CD14-positive monocyte (primary cell): ENCODE results near the gene EDARADD. TPM values are rescaled to one million over a fixed set of nuclear protein-coding genes. Genes with fewer than 3 reads are reported as not detected.

Experiments
- DNase-seq, 3 donors: peaks; one replicate each; pipeline ENCODE4 v3.0.0-alpha.2; 2011 to 2022
- H2AFZ ChIP-seq: 2 replicates; pipeline ENCODE4 v1.6.0; 2012; ENCODE audit warnings: mild to moderate bottlenecking, low read depth, low read length, inconsistent platforms; ENCODE audit not compliant: insufficient read depth, poor library complexity, severe bottlenecking
- H3K27ac ChIP-seq, 2 donors: 1 replicate in 1 of 2; 2 replicates in 1 of 2; pipeline ENCODE4 v1.5.1; 2012 to 2013; ENCODE audit warnings: low read length in 2 of 2, control low read depth in 1 of 2, inconsistent platforms in 1 of 2, low read depth in 1 of 2, mild to moderate bottlenecking in 1 of 2
- H3K27me3 ChIP-seq, 2 donors: one replicate each; pipeline versions ENCODE4 v1.6.0 to v1.6.1; 2011 to 2013; ENCODE audit warnings: low read length in 2 of 2; ENCODE audit not compliant: control insufficient read depth in 2 of 2, insufficient read depth in 2 of 2
- H3K36me3 ChIP-seq, 2 donors: replicated peaks in 1 of 2; 1 replicate in 1 of 2; 2 replicates in 1 of 2; pipeline versions ENCODE4 v1.5.1 to v1.6.1; 2012 to 2013; ENCODE audit warnings: low read length in 2 of 2, control low read depth in 1 of 2, inconsistent platforms in 1 of 2, mild to moderate bottlenecking in 1 of 2; ENCODE audit not compliant: insufficient read depth in 2 of 2, control insufficient read depth in 1 of 2
- H3K4me1 ChIP-seq, 2 donors: 1 replicate in 1 of 2; 2 replicates in 1 of 2; pipeline versions ENCODE4 v1.5.1 to v1.6.1; 2012 to 2013; ENCODE audit warnings: low read length in 2 of 2, control low read depth in 1 of 2, inconsistent platforms in 1 of 2, mild to moderate bottlenecking in 1 of 2, moderate library complexity in 1 of 2; ENCODE audit not compliant: insufficient read depth in 2 of 2, control insufficient read depth in 1 of 2
- H3K4me2 ChIP-seq: replicated peaks from 2 replicates; pipeline ENCODE3; 2012; ENCODE audit warnings: low read length, moderate library complexity, mild to moderate bottlenecking; ENCODE audit not compliant: poor library complexity, severe bottlenecking; ENCODE audit errors: extremely low read depth
- H3K4me3 ChIP-seq, 3 experiments: fragments of 200-600 bp in 1 of 3; sonication (generic) in 1 of 3; replicated peaks in 1 of 3; 1 replicate in 2 of 3; 2 replicates in 1 of 3; pipeline ENCODE4 v1.5.1; 2011 to 2013; ENCODE audit warnings: low read length in 3 of 3, mild to moderate bottlenecking in 3 of 3, control low read depth in 2 of 3, low read depth in 2 of 3, inconsistent platforms in 1 of 3, moderate library complexity in 1 of 3
- H3K79me2 ChIP-seq: 2 replicates; pipeline ENCODE4 v1.6.0; 2012; ENCODE audit warnings: mild to moderate bottlenecking, control low read depth, inconsistent platforms, low read length, moderate library complexity; ENCODE audit not compliant: insufficient read depth
- H3K9ac ChIP-seq: 2 replicates; pipeline ENCODE4 v1.6.0; 2017; ENCODE audit warnings: low read length, mild to moderate bottlenecking; ENCODE audit not compliant: insufficient read depth, poor library complexity, severe bottlenecking
- H3K9me3 ChIP-seq, 2 donors: replicated peaks in 1 of 2; 1 replicate in 1 of 2; 2 replicates in 1 of 2; pipeline versions ENCODE4 v1.5.1 to v1.6.1; 2012 to 2013; ENCODE audit warnings: low read length in 2 of 2, control low read depth in 1 of 2; ENCODE audit not compliant: control insufficient read depth in 1 of 2, insufficient read depth in 1 of 2
- H4K20me1 ChIP-seq: 2 replicates; pipeline ENCODE4 v1.6.0; 2012; ENCODE audit warnings: mild to moderate bottlenecking, low read length, control low read depth, moderate library complexity; ENCODE audit not compliant: insufficient read depth
- H3K27ac Mint-ChIP-seq, 7 donors: one replicate each; pipeline ENCODE4 v1.8.0; 2020; ENCODE audit warnings: mild to moderate bottlenecking in 7 of 7, mixed read lengths in 7 of 7, moderate library complexity in 6 of 7, inconsistent platforms in 2 of 7
- H3K27me3 Mint-ChIP-seq, 3 donors: one replicate each; pipeline ENCODE4 v1.8.0; 2021 to 2022; ENCODE audit warnings: low read depth in 3 of 3, mild to moderate bottlenecking in 3 of 3, mixed read lengths in 3 of 3, moderate library complexity in 3 of 3, inconsistent platforms in 1 of 3
- H3K36me3 Mint-ChIP-seq, 2 donors: one replicate each; pipeline ENCODE4 v1.8.0; 2020; ENCODE audit warnings: mixed read lengths in 2 of 2, inconsistent platforms in 1 of 2, mild to moderate bottlenecking in 1 of 2
- H3K4me1 Mint-ChIP-seq: one replicate; pipeline ENCODE4 v1.8.0; 2020; ENCODE audit warnings: mild to moderate bottlenecking, mixed read lengths
- H3K4me3 Mint-ChIP-seq, 2 donors: one replicate each; pipeline ENCODE4 v1.8.0; 2020; ENCODE audit warnings: mild to moderate bottlenecking in 2 of 2, mixed read lengths in 2 of 2, moderate library complexity in 1 of 2
- H3K9me3 Mint-ChIP-seq, 7 donors: one replicate each; pipeline ENCODE4 v1.8.0; 2020 to 2022; ENCODE audit warnings: mixed read lengths in 7 of 7, mild to moderate bottlenecking in 6 of 7, moderate library complexity in 6 of 7, inconsistent platforms in 2 of 7
- WGBS: methylation state at CpG from one replicate; pipeline ENCODE4 v1.1.5; 2013; ENCODE audit warnings: missing lambda C conversion rate; ENCODE audit not compliant: insufficient coverage; 5-methylcytosine and 5-hydroxymethylcytosine counted together
- intact Hi-C, 2 donors: fragments of 100-400 bp; cut with micrococcal nuclease; formaldehyde crosslinking; loops; one replicate each; pipeline versions ENCODE4 v1.15.0 to v1.15.1; 2023
- polyA plus RNA-seq, 3 donors: library from polyadenylated mRNA; depleted of rRNA in 1 of 3; unstranded in 2 of 3; stranded (reverse) in 1 of 3; fragments of 300-500 nt in 2 of 3; fragments of >200 nt in 1 of 3; fragmentation: Illumina TruSeq in 2 of 3; gene quantifications; 1 replicate in 2 of 3; 2 replicates in 1 of 3; pipeline ENCODE4 v1.2.3, GENCODE V29; 2012 to 2021
- TF ChIP-seq, protein P1 (sequence below): fragments of 200-600 bp; IDR thresholded peaks from one replicate; pipeline ENCODE4 v1.8.0; 2022; ENCODE audit warnings: antibody characterized with exemption, mild to moderate bottlenecking

EDARADD gene
- polyA plus RNA-seq, 3 donors = not detected

DNA sequence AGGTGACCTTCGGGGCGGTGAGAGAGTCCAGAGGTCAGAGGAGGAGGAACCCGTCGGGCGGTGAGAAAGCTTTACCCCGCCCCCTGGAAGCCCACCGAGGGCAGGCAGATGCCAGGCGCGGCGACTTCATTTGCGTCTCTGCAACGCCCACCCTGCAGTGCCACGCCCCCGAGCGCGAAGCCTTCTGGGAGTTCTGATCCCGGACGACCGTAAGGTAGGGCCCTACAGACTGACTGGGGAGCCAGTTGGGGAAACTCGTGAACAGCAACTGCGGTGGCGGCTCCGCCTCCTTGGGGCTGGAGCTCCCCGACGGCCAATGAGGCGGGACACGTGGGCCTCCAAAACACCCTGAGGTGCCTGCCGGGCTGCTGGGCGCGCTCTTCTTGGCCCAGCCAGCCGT lies 46.0 kb upstream of the EDARADD start:
- H3K27me3 ChIP-seq = no peaks in the 10 kb centered on the region
- Mint-ChIP-seq H3K9me3 (peaks cover 0 to 15% (median 1%) of the 10 kb centered on the region in 7 donors), H3K36me3 (no peaks in the 10 kb centered on the region), H3K27ac (no peak overlapping the region), H3K4me3 (no peak overlapping the region), H3K27me3 (peaks cover 13 to 17% (median 14%) of the 10 kb centered on the region in 3 donors), H3K4me1 (peaks cover 4% of the 10 kb centered on the region)
- no peak for DNase-seq
- WGBS = 98% methylated on average over 31 of the region's 31 CpGs
- no peaks in the 10 kb centered on the region for H3K36me3 ChIP-seq
- intact Hi-C loops = no loop called here
- no peak overlapping the region for H3K4me2 ChIP-seq
- H3K9me3 ChIP-seq = no peaks in the 10 kb centered on the region
- no peak overlapping the region for H2AFZ ChIP-seq
- no peak overlapping the region for H3K9ac ChIP-seq
- no peaks in the 10 kb centered on the region for H4K20me1 ChIP-seq
- no peak overlapping the region for H3K27ac ChIP-seq
- no peak overlapping the region for H3K4me3 ChIP-seq
- no peaks in the 10 kb centered on the region for H3K4me1 ChIP-seq
- no peaks in the 10 kb centered on the region for H3K79me2 ChIP-seq
- TF ChIP-seq, protein P1, sequence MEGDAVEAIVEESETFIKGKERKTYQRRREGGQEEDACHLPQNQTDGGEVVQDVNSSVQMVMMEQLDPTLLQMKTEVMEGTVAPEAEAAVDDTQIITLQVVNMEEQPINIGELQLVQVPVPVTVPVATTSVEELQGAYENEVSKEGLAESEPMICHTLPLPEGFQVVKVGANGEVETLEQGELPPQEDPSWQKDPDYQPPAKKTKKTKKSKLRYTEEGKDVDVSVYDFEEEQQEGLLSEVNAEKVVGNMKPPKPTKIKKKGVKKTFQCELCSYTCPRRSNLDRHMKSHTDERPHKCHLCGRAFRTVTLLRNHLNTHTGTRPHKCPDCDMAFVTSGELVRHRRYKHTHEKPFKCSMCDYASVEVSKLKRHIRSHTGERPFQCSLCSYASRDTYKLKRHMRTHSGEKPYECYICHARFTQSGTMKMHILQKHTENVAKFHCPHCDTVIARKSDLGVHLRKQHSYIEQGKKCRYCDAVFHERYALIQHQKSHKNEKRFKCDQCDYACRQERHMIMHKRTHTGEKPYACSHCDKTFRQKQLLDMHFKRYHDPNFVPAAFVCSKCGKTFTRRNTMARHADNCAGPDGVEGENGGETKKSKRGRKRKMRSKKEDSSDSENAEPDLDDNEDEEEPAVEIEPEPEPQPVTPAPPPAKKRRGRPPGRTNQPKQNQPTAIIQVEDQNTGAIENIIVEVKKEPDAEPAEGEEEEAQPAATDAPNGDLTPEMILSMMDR = no peak

- Histone ChIP-seq H3K4me3 (no peak overlapping the region), H3K36me3 (no peaks in the 10 kb centered on the region), H2AFZ (no peak overlapping the region), H3K9me3 (no peaks in the 10 kb centered on the region), H3K27ac (no peak overlapping the region), H3K27me3 (no peaks in the 10 kb centered on the region), H3K9ac (no peak overlapping the region), H3K4me1 (no peaks in the 10 kb centered on the region), H4K20me1 (no peaks in the 10 kb centered on the region), H3K79me2 (no peaks in the 10 kb centered on the region), H3K4me2 (no peak overlapping the region)
- TF ChIP-seq, protein P1 = no peak
- H3K4me3 Mint-ChIP-seq = no peak overlapping the region
- DNase-seq = no peak
- intact Hi-C loops = no loop called here
- no peaks in the 10 kb centered on the region for H3K4me1 Mint-ChIP-seq
- H3K27me3 Mint-ChIP-seq = peaks cover 13 to 17% (median 14%) of the 10 kb centered on the region in 3 donors
- WGBS = 91% methylated on average over 3 of the region's 5 CpGs
- no peak overlapping the region for H3K27ac Mint-ChIP-seq
- peaks cover 0 to 15% (median 1%) of the 10 kb centered on the region in 7 donors for H3K9me3 Mint-ChIP-seq
- H3K36me3 Mint-ChIP-seq = no peaks in the 10 kb centered on the region
Observed at GRCh38 chr1:236350308-236350707, 43.8 kb upstream of the EDARADD start.
